Kidney (tissue), 14 donors: ENCODE data around the gene GJD2. TPM values are rescaled to one million over a fixed set of nuclear protein-coding genes. Genes with fewer than 3 reads are reported as not detected.
A peak's percentile ranks its signal among the peaks of the same experiment; 100 is the strongest.

ENCODE experiments used
- DNase-seq, 5 donors: peaks; one replicate each; pipeline ENCODE4 v3.0.0-alpha.2; 2013 to 2020
- FAIRE-seq: peaks from 2 replicates; lab custom pipeline; 2012; peaks lifted over from hg19 to GRCh38; lab: Jason Lieb, UNC
- H3K27ac ChIP-seq, 2 donors: one replicate each; pipeline ENCODE4 v1.7.0; 2013; ENCODE audit warnings: low read depth in 2 of 2, low read length in 2 of 2, inconsistent platforms in 1 of 2
- H3K27me3 ChIP-seq: one replicate; pipeline ENCODE4 v1.7.1; 2013; ENCODE audit warnings: low read length, inconsistent platforms; ENCODE audit not compliant: control insufficient read depth, insufficient read depth
- H3K36me3 ChIP-seq, 3 donors: one replicate each; pipeline versions ENCODE4 v1.7.0 to v1.7.1; 2013; ENCODE audit warnings: low read length in 3 of 3, control low read depth in 1 of 3, inconsistent platforms in 1 of 3; ENCODE audit not compliant: insufficient read depth in 3 of 3, control insufficient read depth in 2 of 3
- H3K4me1 ChIP-seq, 3 donors: one replicate each; pipeline versions ENCODE4 v1.7.0 to v1.7.1; 2013; ENCODE audit warnings: low read length in 3 of 3, inconsistent platforms in 1 of 3, low read depth in 1 of 3; ENCODE audit not compliant: control insufficient read depth in 2 of 3, insufficient read depth in 2 of 3
- H3K4me3 ChIP-seq, 3 donors: one replicate each; pipeline versions ENCODE4 v1.7.0 to v1.8.1; 2013; ENCODE audit warnings: low read length in 3 of 3, control low read depth in 1 of 3, inconsistent platforms in 1 of 3
- H3K9ac ChIP-seq, 3 donors: one replicate each; pipeline versions ENCODE4 v1.7.0 to v1.7.1; 2013; ENCODE audit warnings: low read length in 3 of 3, control low read depth in 1 of 3, inconsistent platforms in 1 of 3
- H3K9me3 ChIP-seq, 3 donors: one replicate each; pipeline versions ENCODE4 v1.7.0 to v1.7.1; 2013; ENCODE audit warnings: low read length in 3 of 3, control low read depth in 1 of 3, inconsistent platforms in 1 of 3; ENCODE audit not compliant: control insufficient read depth in 2 of 3, insufficient read depth in 1 of 3
- CTCF ChIP-seq: IDR thresholded peaks from 3 replicates; pipeline ENCODE4 v1.5.1; 2012; ENCODE audit warnings: mild to moderate bottlenecking, moderate library complexity, borderline replicate concordance; ENCODE audit not compliant: insufficient read depth; ENCODE audit errors: extremely low read depth
- intact Hi-C: fragments of 100-400 bp; cut with DNase I; formaldehyde crosslinking; loops from one replicate; pipeline ENCODE4 v1.11.1; 2022
- polyA plus RNA-seq: library from polyadenylated mRNA; stranded (reverse); fragments of 350-450 nt; fragmentation: Illumina TruSeq; extraction: RNeasy Lipid Tissue Mini Kit (QIAGEN cat#74804); gene quantifications from one replicate; pipeline ENCODE4 v1.2.3, GENCODE V29; 2014; ENCODE audit warnings: low read depth, low replicate concordance; ENCODE audit not compliant: insufficient read depth
- total RNA-seq: library from RNA; stranded (reverse); fragmentation: NEBNext Ultra II Directional; extraction: Animal tissue kit (Norgen Biotek cat#: 25700); gene quantifications from one replicate; pipeline ENCODE4 v1.2.1, GENCODE V29; 2021
- donor health status: control.
- donor health status: control.
- donor health status: control.
- donor health status: control.
- donor health status: control.
- donor health status: DM: yes; HTN: yes; CAD: no.
- donor health status: Normal renal cell carcinoma (clear cell type).

GJD2 gene
- total and polyA plus RNA-seq, 2 donors from 2014 or later, result 0.26 TPM; not detected in 1

GRCh38 chr15:34721157-34721801 lies 33.5 kb downstream of the GJD2 start:
- no peak for DNase-seq
- Histone ChIP-seq H3K9ac (no peak overlapping the region), H3K27me3 (no peaks in the 10 kb centered on the region), H3K36me3 (no peaks in the 10 kb centered on the region), H3K4me1 (peaks cover 0 to 2% (median 0%) of the 10 kb centered on the region in 3 donors), H3K27ac (no peak overlapping the region), H3K4me3 (no peak overlapping the region), H3K9me3 (no peaks in the 10 kb centered on the region)
- no peak for FAIRE-seq
- TF ChIP-seq CTCF, result no peak
- intact Hi-C loops, result no loop called here

- intact Hi-C loops, result no loop called here
- Histone ChIP-seq H3K4me1 (peaks cover 0 to 2% (median 0%) of the 10 kb centered on the region in 3 donors), H3K27ac (no peak overlapping the region), H3K36me3 (no peaks in the 10 kb centered on the region), H3K9ac (no peak overlapping the region), H3K27me3 (no peaks in the 10 kb centered on the region), H3K4me3 (no peak overlapping the region), H3K9me3 (no peaks in the 10 kb centered on the region)
- no peak for TF ChIP-seq CTCF
- DNase-seq (no peak), FAIRE-seq (no peak)
Observed at GRCh38 chr15:34719695-34720094, 35.1 kb downstream of the GJD2 start.

GRCh38 chr15:34718681-34719665 lies 35.8 kb downstream of the GJD2 start:
- no peak overlapping the region for H3K27ac ChIP-seq

More at GRCh38 chr15:34718681-34719665, 35.8 kb downstream of the GJD2 start:
- Histone ChIP-seq H3K27me3 (no peaks in the 10 kb centered on the region), H3K4me1 (peaks cover 0 to 2% (median 0%) of the 10 kb centered on the region in 3 donors), H3K4me3 (no peak overlapping the region), H3K9ac (no peak overlapping the region), H3K9me3 (no peaks in the 10 kb centered on the region), H3K36me3 (no peaks in the 10 kb centered on the region)
- intact Hi-C loops, result no loop called here
- no peak for FAIRE-seq
- TF ChIP-seq CTCF, result no peak
- peak in 1 of 5 donors; percentile 33 for DNase-seq
